SU-DHL-6 (cell line): ENCODE data around the gene CCDC170.

Source experiments
- CTCF ChIP-seq: fragments of 200-600 bp; sonication (generic); IDR thresholded peaks from one replicate; pipeline ENCODE4 v1.5.1; 2017; ENCODE audit warnings: antibody characterized with exemption, mild to moderate bottlenecking, low read length, moderate library complexity; ENCODE audit not compliant: insufficient read depth, poor library complexity, severe bottlenecking
- EZH2phosphoT487 ChIP-seq: fragments of 200-600 bp; sonication (generic), shearing (Covaris generic); conservative IDR thresholded peaks from 2 replicates; pipeline ENCODE4 v1.6.1; 2018; ENCODE audit warnings: mild to moderate bottlenecking, antibody characterized with exemption, low read length, moderate library complexity, mixed read lengths

- no peak for TF ChIP-seq CTCF
- TF ChIP-seq EZH2phosphoT487 = no peak
Measured at GRCh38 chr6:151661928-151662327, 168.1 kb downstream of the CCDC170 start.
